MV-4-11 (cell line): Measurements from ENCODE around the gene THOC6.

Experiments used
- DNase-seq: peaks from one replicate; lab custom pipeline; 2025; lab: John Stamatoyannopoulos, UW

The THOC6 gene

GRCh38 chr16:2991566-2992261, 32.1 kb upstream of the THOC6 start:
- no peak for DNase-seq

GRCh38 chr16:2992383-2993081, 31.3 kb upstream of the THOC6 start:
- DNase-seq = no peak

- DNase-seq = no peak
Measured at GRCh38 chr16:2996298-2996697, 27.5 kb upstream of the THOC6 start.

DNA sequence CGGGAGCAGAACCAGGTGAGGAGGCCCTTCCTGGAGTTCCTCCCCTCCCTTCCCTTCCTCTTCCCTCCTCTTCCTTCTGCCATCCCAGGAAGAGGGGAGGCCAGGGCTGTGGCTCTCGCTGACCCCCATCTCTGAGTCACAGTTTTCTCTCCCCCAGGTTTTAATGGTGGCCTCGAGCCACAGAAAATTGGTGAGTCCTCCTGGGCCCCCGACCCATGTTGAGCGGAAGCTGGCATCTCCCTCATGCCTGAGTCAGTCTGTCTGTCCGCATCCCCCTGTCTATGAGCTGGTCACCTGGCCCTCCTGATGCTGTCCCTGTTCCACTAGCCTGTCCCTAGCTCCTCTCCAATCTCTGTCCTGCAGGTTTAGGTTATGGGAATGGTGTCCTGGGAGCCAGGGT, 23.9 kb upstream of the THOC6 start:
- DNase-seq = no peak

- DNase-seq = no peak
Measured at GRCh38 chr16:3000540-3000939, 23.3 kb upstream of the THOC6 start.

DNA sequence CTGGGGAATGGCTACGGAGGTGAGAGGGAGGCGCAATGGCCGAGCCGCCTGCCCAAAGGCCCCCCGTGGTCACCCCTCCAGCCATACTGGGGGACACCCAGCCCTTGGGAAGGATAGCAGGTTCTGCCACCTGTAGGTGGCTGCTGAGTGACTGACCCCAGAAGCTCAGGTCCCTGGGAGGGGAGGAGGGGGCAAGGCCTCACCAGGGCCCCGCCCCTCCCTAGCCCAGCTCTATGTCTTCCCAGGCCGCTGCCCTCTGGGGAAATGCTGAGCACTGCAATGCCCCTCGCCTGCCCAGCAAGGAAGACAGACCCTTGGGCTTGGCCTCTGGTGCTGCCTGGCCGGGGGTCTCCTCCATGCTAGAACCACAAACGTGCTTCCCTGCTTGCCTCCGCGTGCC, 22.5 kb upstream of the THOC6 start:
- DNase-seq = no peak

DNA sequence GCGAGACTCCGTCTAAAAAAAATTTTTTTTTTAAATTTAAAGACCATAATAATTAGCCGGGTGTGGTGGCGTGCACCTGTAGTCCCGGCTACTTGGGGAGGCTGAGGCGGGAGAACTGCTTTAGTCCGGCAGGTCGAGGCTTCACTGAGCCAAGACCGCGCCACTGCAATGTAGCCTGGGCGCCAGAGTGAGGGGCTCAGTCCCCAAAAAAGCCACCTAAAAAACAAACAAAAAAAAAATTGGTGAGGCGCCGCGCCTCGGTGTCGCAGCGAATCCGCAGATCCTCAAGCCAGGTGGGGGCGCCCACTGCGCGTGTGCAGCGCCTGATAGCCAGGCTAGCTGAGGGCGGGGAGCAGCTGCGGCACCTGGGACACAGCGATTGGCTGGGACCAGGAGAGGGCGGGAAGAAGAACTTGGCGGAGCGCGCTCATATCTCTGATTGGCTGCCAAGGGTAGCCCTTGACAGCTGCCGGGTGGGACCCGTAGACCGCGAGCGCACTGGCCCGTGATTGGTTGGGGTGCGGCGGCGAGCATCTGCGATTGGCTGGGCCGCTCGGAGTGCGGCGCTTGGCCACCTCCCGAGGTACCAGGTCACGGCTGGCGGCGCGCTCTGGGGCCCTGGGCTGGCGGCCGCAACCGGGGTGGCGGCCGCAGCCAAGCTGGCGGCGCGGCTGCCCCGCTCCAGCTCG, 20.1 kb upstream of the THOC6 start:
- peak; percentile 99 for DNase-seq

DNA sequence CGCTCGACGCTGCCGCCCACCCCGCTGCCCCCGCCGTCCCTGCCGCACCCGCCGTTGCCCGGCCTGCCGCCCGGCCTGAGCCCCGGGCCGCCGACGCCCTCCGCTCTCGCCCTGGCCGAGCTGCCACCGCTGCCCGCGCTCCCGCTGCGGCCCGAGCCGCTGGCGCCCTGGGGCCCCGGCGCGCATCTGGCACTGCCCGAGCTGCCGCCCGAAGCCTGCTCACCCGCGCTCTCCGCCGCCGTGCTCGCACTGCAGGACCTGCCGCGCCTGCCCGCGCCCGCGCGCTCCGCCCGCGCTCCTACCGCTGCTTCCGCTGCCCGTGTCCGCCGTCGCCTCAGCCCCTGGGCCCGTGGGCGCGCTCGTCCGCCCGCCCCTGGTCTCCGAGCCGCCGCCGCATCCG, 19.5 kb upstream of the THOC6 start:
- no peak for DNase-seq

DNA sequence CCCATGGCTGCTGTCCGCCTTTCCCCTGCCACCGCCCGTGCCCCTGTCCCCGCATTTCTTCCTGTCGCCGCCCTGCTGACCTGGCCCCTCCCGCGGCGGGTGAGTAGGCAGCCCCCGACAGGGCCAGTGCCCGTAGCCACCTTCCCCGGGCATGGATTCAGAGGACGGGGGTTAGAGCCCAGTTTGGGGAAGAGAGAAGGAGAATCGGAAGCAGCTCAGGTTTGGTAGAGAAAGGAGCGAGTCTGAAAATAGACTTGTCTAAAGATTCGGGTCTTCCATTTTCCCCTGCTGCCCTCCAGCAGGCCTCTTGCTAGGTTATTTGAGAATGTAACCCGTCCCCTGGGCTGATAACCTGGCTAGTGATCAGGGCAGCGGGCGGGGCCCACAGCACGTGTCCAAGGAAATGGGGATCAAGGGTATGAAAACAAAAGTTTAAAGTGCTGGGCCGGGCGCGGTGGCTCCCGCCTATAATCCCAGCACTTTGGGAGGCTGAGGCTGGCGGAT, 19.0 kb upstream of the THOC6 start:
- peak; percentile 1 for DNase-seq

GRCh38 chr16:3007059-3007956, 16.5 kb upstream of the THOC6 start:
- DNase-seq = peak; percentile 40

DNA sequence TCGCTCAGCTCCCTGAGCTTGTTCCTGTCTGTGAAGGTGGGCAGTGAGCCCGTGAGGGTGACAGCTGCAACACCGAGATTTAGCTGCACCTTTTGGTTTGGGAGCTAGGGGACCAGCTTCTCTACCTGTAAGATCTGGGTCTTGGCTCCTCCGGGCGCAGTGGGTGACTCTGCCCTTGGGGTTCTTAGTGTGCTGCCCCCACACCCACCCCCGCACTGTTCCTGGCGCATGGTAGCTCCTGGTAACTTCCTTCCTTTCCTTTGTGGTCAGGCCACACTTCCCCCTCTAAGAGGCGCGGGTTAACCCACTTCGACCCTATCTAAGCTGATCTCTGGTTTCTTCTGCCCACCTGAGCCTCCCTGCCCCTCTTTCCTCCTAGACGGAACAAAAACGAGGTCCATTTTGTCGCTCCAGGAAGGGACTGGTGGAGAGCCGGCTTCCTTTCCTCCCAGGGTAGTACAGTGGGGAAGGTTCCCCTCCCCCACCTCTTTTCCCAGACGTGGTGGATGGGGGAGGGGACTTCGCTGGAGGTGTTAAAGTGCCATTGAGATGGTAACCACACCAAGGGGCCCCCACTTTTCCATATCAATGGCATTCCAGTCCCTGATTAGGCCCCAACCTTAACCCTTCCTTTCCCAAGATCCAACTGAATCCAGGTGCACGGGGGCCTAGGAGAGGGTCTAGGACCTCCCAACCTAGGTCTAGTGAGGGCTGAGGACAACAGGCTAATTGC, 15.7 kb upstream of the THOC6 start:
- DNase-seq = peak; percentile 61

DNA sequence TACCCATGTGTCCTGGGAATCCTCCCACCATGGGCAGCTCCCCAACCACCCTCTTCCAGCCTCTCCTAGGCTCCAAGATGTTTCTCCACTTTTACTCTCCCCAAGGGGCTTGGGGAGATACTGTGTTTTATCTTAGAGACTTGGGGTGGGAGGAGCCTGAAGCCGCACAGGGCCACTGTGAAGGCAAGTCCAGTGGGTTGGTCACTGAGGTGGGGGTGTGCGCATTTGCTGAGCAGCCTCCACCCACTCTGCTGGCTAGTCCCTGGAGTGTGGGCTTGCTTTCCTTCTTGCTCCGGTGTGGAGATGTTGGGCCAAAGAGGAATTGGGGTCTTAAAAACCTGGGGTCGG, 15.2 kb upstream of the THOC6 start:
- DNase-seq = no peak

DNA sequence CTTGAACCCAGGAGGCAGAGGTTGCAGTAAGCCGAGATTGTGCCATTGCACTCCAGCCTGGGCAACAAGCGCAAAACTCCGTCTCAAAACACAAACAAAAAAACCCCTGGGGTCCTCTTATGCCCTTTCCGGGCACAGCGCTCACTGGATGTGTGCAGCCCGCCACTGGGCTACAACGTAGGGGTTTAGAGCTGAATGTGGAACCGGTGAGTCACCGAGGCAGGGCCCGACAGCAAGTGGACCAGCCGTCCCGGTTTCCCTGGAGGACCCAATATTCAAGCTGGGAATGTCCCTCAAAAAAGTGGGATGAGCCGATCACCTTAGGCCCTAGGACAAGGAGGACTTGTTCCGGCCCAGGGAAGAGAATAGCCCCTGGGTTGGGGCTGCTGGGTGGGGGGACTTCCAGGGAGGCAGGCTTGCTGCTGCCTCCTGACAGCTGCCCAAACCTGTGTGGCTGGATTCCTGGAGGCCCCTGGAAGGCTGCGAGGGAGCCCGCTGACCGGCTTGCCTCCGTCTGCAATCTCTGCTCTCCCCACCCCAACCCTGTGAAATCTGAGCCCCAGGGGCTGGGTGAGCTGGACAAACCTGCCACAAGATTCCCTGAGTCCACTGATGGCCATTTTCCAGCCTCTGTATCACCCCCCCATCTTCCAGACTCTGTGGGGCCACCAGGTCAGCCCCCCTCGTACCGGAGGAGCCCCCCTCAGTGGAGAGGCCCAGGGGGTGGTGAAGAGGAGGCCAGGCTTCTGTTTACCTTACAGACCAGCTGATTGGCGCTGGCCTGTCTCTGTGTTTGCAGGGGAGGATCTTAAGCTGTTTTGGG, 14.1 kb upstream of the THOC6 start:
- DNase-seq = no peak

- no peak for DNase-seq
Measured at GRCh38 chr16:3010510-3010909, 13.3 kb upstream of the THOC6 start.

- no peak for DNase-seq
Measured at GRCh38 chr16:3012246-3012645, 11.6 kb upstream of the THOC6 start.

- no peak for DNase-seq
Measured at GRCh38 chr16:3012828-3013420, 10.9 kb upstream of the THOC6 start, which contains the start of gene CLDN9. Gene CLDN9, plus strand, starts transcription at chr16:3012923. Its CDS starts 440 bp downstream, at chr16:3013363.

DNA sequence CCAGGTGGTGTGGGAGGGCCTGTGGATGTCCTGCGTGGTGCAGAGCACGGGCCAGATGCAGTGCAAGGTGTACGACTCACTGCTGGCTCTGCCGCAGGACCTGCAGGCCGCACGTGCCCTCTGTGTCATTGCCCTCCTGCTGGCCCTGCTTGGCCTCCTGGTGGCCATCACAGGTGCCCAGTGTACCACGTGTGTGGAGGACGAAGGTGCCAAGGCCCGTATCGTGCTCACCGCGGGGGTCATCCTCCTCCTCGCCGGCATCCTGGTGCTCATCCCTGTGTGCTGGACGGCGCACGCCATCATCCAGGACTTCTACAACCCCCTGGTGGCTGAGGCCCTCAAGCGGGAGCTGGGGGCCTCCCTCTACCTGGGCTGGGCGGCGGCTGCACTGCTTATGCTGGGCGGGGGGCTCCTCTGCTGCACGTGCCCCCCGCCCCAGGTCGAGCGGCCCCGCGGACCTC, 10.3 kb upstream of the THOC6 start:
- no peak for DNase-seq

- DNase-seq = no peak
Measured at GRCh38 chr16:3013998-3014690, 9.7 kb upstream of the THOC6 start.

DNA sequence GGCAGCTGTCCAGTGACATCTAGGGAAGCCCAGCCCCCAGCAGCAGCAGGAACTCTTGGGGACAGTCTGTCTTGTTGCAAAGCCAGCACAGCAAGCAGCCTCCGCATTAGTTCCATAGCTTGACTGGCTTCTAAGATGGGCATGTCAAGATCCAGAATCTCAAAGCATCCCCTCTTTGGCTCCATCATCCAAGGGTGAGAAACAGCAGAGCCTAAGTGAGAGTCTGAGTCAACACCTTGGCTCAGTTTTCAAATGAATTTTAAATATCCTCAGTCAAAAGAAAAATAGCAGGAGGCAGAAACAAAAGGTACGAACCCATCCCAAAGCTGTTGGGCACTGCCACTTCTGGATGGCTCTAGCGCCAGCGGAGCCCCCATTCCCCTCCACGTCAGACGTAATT, 8.9 kb upstream of the THOC6 start:
- no peak for DNase-seq
